GM12878 (cell line): ENCODE measurements around the gene MICA. TPM values are rescaled to one million over a fixed set of nuclear protein-coding genes. Genes with fewer than 3 reads are reported as not detected.

Source experiments
- BHLHE40 ChIP-seq, 2 experiments: fragments of 450-650 bp in 1 of 2; IDR thresholded peaks; 2 replicates each; pipeline ENCODE4 v1.6.1; 2011 to 2017; ENCODE audit warnings: low read depth in 2 of 2, borderline replicate concordance in 1 of 2, improper control_type of control experiment in 1 of 2, low read length in 1 of 2, mild to moderate bottlenecking in 1 of 2
- HCFC1 ChIP-seq: fragments of 150-350 bp; IDR thresholded peaks from 2 replicates; pipeline ENCODE4 v1.6.1; 2014; ENCODE audit warnings: low read length
- NFIC ChIP-seq: IDR thresholded peaks from 2 replicates; pipeline ENCODE4 v1.6.1; 2012; ENCODE audit warnings: low read depth, mild to moderate bottlenecking, inconsistent platforms, low read length, moderate library complexity
- NFYB ChIP-seq: IDR thresholded peaks from 2 replicates; pipeline ENCODE4 v1.6.1; 2011; ENCODE audit warnings: low read depth, mild to moderate bottlenecking, low read length, improper control_type of control experiment, moderate library complexity; ENCODE audit not compliant: insufficient read depth
- RBBP5 ChIP-seq: fragments of 200-600 bp; sonication (generic); conservative IDR thresholded peaks from 2 replicates; pipeline ENCODE4 v1.6.1; 2016
- SMAD5 ChIP-seq: IDR thresholded peaks from 2 replicates; pipeline ENCODE4 v1.6.1; 2016; ENCODE audit warnings: antibody characterized with exemption, low read depth
- TCF12 ChIP-seq: IDR thresholded peaks from 2 replicates; pipeline ENCODE4 v1.6.1; 2011; ENCODE audit warnings: low read depth, mild to moderate bottlenecking, low read length
- YBX1 ChIP-seq: fragments of 450-650 bp; IDR thresholded peaks from 2 replicates; pipeline ENCODE4 v1.6.1; 2016; ENCODE audit warnings: antibody characterized with exemption
- polyA plus RNA-seq, 11 experiments: library from polyadenylated mRNA; depleted of rRNA in 4 of 11; unstranded in 6 of 11; stranded (reverse) in 5 of 11; fragments of >200 nt; fragmentation: Nextera tagmentation in 4 of 11; fragmentation: Illumina TruSeq in 1 of 11; extraction: Ambion mirVana in 4 of 11; extraction: Trizol in 1 of 11; gene quantifications; 1 replicate in 1 of 11; 2 replicates in 10 of 11; pipeline versions ENCODE4 v1.2.1 to v1.2.3, GENCODE V29; 2011 to 2016; ENCODE audit warnings: inconsistent platforms in 2 of 11, missing spikeins in 2 of 11, low read depth in 1 of 11
- total RNA-seq, 4 experiments: library from RNA; depleted of rRNA in 3 of 4; stranded (reverse); fragments of >200 nt in 3 of 4; fragmentation: Illumina TruSeq in 1 of 4; extraction: Trizol in 1 of 4; gene quantifications; 2 replicates each; pipeline versions ENCODE4 v1.2.1 to v1.2.3, GENCODE V29; 2013 to 2021
- TF ChIP-seq, protein P1 (sequence below): fragments of 450-650 bp; IDR thresholded peaks from 2 replicates; pipeline ENCODE4 v1.6.1; 2018; ENCODE audit warnings: mild to moderate bottlenecking, low read depth, moderate library complexity; ENCODE audit not compliant: partially characterized antibody
- TF ChIP-seq, protein P2 (sequence below): IDR thresholded peaks from 2 replicates; pipeline ENCODE4 v1.6.1; 2011; ENCODE audit warnings: borderline replicate concordance, low read depth, mild to moderate bottlenecking, moderate library complexity, mixed read lengths, low read length; ENCODE audit not compliant: insufficient read depth; ENCODE audit errors: extremely low read length
- TF ChIP-seq, protein P3 (sequence below): fragments of 450-650 bp; IDR thresholded peaks from 2 replicates; pipeline ENCODE4 v1.6.1; 2016; ENCODE audit warnings: mild to moderate bottlenecking
- TF ChIP-seq, protein P4 (sequence below): fragments of 150-350 bp; IDR thresholded peaks from 2 replicates; pipeline ENCODE4 v1.6.1; 2014; ENCODE audit warnings: mild to moderate bottlenecking, low read depth, low read length
- TF ChIP-seq, protein P5 (sequence below): fragments of 150-350 bp; IDR thresholded peaks from 2 replicates; pipeline ENCODE4 v1.6.1; 2016; ENCODE audit warnings: low read depth, low read length
- TF ChIP-seq, protein P6 (sequence below): IDR thresholded peaks from 2 replicates; pipeline ENCODE4 v1.6.1; 2012; ENCODE audit warnings: mild to moderate bottlenecking, low read depth, low read length

Gene MICA
- total and polyA plus RNA-seq, 10 of the 15 experiments (the other 5 are each of a cell fraction or from before 2014, with no cell fraction given): 3.6 to 10.5 (median 6.9) TPM

DNA sequence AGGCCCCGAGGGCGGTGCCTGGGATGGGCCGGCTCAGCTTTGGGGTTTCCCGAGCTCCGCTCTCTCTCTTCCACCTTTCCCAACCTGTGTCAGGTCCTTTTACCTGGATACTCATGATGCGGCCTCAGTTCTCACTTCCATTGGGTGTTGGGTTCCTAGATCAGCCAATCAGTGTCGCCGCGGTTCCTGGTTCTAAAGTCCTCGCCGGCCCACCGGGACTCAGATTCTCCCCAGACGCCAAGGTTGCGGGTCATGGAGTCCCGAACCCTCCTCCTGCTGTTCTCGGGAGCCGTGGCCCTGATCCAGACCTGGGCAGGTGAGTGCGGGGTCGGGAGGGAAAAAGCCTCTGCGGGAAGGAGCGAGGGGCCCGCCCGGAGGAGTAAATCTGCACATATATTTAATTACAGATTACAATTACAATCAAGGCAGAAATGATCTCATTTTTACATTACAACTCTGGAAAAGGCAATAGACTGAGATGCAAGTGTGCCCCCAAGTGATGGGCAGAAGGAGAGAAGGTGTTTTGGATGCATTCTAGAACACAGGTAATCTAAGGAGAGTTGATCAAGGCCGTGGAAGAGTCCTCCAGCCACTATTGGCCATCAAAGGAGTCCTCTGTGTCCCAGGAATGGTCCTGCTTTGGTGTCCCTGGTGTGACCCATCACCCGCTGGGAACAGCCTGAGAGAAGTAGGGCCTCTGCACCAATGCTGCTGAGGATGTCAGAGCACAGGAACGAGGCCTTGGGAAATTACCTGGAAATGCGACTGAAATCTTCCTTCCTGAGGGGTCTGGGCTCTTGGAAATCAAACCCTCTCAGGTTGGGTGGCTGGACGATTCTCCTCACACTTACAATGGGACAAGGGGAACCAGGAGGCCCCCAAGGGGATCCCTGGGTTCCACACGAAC, 59.8 kb downstream of the MICA start (continued):
- TF ChIP-seq, protein P1, sequence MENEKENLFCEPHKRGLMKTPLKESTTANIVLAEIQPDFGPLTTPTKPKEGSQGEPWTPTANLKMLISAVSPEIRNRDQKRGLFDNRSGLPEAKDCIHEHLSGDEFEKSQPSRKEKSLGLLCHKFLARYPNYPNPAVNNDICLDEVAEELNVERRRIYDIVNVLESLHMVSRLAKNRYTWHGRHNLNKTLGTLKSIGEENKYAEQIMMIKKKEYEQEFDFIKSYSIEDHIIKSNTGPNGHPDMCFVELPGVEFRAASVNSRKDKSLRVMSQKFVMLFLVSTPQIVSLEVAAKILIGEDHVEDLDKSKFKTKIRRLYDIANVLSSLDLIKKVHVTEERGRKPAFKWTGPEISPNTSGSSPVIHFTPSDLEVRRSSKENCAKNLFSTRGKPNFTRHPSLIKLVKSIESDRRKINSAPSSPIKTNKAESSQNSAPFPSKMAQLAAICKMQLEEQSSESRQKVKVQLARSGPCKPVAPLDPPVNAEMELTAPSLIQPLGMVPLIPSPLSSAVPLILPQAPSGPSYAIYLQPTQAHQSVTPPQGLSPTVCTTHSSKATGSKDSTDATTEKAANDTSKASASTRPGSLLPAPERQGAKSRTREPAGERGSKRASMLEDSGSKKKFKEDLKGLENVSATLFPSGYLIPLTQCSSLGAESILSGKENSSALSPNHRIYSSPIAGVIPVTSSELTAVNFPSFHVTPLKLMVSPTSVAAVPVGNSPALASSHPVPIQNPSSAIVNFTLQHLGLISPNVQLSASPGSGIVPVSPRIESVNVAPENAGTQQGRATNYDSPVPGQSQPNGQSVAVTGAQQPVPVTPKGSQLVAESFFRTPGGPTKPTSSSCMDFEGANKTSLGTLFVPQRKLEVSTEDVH: no peak
- TF ChIP-seq NFIC (no peak), YBX1 (no peak), BHLHE40 (IDR thresholded peaks at IDR 0.05; ENCODE audit: borderline replicate concordance in 1 of 2, low read depth in 2 of 2, low read length in 1 of 2) (peak; percentile 56 to 64; a peak in 3 of 4 replicates), RBBP5 (no peak), TCF12 (peak; percentile 61; the same call in 1 of the 2 replicates), SMAD5 (peak; percentile 89; the same call in 1 of the 2 replicates), NFYB (peak; percentile 93), HCFC1 (no peak)
- TF ChIP-seq, protein P2, sequence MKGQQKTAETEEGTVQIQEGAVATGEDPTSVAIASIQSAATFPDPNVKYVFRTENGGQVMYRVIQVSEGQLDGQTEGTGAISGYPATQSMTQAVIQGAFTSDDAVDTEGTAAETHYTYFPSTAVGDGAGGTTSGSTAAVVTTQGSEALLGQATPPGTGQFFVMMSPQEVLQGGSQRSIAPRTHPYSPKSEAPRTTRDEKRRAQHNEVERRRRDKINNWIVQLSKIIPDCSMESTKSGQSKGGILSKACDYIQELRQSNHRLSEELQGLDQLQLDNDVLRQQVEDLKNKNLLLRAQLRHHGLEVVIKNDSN: no peak
- TF ChIP-seq, protein P3, sequence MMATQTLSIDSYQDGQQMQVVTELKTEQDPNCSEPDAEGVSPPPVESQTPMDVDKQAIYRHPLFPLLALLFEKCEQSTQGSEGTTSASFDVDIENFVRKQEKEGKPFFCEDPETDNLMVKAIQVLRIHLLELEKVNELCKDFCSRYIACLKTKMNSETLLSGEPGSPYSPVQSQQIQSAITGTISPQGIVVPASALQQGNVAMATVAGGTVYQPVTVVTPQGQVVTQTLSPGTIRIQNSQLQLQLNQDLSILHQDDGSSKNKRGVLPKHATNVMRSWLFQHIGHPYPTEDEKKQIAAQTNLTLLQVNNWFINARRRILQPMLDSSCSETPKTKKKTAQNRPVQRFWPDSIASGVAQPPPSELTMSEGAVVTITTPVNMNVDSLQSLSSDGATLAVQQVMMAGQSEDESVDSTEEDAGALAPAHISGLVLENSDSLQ: no peak
- TF ChIP-seq, protein P4, sequence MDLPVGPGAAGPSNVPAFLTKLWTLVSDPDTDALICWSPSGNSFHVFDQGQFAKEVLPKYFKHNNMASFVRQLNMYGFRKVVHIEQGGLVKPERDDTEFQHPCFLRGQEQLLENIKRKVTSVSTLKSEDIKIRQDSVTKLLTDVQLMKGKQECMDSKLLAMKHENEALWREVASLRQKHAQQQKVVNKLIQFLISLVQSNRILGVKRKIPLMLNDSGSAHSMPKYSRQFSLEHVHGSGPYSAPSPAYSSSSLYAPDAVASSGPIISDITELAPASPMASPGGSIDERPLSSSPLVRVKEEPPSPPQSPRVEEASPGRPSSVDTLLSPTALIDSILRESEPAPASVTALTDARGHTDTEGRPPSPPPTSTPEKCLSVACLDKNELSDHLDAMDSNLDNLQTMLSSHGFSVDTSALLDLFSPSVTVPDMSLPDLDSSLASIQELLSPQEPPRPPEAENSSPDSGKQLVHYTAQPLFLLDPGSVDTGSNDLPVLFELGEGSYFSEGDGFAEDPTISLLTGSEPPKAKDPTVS: no peak
- TF ChIP-seq, protein P5, sequence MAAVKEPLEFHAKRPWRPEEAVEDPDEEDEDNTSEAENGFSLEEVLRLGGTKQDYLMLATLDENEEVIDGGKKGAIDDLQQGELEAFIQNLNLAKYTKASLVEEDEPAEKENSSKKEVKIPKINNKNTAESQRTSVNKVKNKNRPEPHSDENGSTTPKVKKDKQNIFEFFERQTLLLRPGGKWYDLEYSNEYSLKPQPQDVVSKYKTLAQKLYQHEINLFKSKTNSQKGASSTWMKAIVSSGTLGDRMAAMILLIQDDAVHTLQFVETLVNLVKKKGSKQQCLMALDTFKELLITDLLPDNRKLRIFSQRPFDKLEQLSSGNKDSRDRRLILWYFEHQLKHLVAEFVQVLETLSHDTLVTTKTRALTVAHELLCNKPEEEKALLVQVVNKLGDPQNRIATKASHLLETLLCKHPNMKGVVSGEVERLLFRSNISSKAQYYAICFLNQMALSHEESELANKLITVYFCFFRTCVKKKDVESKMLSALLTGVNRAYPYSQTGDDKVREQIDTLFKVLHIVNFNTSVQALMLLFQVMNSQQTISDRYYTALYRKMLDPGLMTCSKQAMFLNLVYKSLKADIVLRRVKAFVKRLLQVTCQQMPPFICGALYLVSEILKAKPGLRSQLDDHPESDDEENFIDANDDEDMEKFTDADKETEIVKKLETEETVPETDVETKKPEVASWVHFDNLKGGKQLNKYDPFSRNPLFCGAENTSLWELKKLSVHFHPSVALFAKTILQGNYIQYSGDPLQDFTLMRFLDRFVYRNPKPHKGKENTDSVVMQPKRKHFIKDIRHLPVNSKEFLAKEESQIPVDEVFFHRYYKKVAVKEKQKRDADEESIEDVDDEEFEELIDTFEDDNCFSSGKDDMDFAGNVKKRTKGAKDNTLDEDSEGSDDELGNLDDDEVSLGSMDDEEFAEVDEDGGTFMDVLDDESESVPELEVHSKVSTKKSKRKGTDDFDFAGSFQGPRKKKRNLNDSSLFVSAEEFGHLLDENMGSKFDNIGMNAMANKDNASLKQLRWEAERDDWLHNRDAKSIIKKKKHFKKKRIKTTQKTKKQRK: no peak
- TF ChIP-seq, protein P6, sequence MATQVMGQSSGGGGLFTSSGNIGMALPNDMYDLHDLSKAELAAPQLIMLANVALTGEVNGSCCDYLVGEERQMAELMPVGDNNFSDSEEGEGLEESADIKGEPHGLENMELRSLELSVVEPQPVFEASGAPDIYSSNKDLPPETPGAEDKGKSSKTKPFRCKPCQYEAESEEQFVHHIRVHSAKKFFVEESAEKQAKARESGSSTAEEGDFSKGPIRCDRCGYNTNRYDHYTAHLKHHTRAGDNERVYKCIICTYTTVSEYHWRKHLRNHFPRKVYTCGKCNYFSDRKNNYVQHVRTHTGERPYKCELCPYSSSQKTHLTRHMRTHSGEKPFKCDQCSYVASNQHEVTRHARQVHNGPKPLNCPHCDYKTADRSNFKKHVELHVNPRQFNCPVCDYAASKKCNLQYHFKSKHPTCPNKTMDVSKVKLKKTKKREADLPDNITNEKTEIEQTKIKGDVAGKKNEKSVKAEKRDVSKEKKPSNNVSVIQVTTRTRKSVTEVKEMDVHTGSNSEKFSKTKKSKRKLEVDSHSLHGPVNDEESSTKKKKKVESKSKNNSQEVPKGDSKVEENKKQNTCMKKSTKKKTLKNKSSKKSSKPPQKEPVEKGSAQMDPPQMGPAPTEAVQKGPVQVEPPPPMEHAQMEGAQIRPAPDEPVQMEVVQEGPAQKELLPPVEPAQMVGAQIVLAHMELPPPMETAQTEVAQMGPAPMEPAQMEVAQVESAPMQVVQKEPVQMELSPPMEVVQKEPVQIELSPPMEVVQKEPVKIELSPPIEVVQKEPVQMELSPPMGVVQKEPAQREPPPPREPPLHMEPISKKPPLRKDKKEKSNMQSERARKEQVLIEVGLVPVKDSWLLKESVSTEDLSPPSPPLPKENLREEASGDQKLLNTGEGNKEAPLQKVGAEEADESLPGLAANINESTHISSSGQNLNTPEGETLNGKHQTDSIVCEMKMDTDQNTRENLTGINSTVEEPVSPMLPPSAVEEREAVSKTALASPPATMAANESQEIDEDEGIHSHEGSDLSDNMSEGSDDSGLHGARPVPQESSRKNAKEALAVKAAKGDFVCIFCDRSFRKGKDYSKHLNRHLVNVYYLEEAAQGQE: no peak
